Ovary (tissue), 3 donors: ENCODE results near the gene SLC27A1.

Experiments used
- EP300 ChIP-seq: sonication (generic); formaldehyde crosslinking; IDR thresholded peaks from one replicate; pipeline ENCODE4 v1.6.1; 2017; ENCODE audit warnings: antibody characterized with exemption
- POLR2A ChIP-seq: fragments of 450-650 bp; IDR thresholded peaks from one replicate; pipeline ENCODE4 v1.6.1; 2017; ENCODE audit warnings: antibody characterized with exemption, mild to moderate bottlenecking, moderate library complexity
- TF ChIP-seq, protein P1 (sequence below), 3 donors: fragments of 450-650 bp in 2 of 3; fragments of 200-600 bp in 1 of 3; IDR thresholded peaks; one replicate each; pipeline versions ENCODE4 v1.5.1 to v1.8.0; 2016 to 2022; ENCODE audit warnings: antibody characterized with exemption in 3 of 3, mild to moderate bottlenecking in 1 of 3
- donor health status: DM: no; HTN: no; CAD: no.

DNA sequence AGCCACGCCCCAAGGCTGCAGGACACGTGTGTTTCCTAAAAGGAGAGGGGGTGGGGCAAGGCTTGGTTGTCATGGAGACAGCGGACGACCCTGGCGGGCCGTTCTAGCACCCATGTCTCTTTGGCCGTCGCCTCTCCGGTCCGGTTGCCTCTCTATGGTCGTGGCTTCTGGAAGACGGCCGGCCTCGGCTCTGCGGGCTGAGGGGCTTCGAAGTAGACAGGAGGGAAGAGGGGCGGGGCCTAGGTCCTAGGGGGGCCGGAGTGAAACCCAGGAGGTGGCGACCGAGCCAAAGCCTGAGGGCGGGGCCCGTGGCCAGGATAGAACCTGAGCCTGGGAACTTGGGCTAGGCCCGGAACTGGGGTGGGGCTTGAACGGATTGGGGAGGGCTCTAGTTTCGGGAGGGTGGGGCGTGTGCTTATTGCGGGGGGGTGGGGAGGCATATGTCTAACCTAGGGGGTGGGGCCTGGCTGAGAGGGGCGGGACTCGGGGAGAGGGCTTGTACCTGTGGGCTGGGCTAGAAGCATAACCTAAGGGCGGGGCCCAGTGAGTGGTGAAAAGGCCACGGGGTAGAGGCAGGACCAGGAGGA lies 750 bp upstream of the SLC27A1 start:
- TF ChIP-seq POLR2A (peak; percentile 43), EP300 (peak; percentile 15)
- TF ChIP-seq, protein P1, sequence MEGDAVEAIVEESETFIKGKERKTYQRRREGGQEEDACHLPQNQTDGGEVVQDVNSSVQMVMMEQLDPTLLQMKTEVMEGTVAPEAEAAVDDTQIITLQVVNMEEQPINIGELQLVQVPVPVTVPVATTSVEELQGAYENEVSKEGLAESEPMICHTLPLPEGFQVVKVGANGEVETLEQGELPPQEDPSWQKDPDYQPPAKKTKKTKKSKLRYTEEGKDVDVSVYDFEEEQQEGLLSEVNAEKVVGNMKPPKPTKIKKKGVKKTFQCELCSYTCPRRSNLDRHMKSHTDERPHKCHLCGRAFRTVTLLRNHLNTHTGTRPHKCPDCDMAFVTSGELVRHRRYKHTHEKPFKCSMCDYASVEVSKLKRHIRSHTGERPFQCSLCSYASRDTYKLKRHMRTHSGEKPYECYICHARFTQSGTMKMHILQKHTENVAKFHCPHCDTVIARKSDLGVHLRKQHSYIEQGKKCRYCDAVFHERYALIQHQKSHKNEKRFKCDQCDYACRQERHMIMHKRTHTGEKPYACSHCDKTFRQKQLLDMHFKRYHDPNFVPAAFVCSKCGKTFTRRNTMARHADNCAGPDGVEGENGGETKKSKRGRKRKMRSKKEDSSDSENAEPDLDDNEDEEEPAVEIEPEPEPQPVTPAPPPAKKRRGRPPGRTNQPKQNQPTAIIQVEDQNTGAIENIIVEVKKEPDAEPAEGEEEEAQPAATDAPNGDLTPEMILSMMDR (IDR thresholded peaks at IDR 0.05) = no peak
